Measurements from ENCODE around the gene PLS3. TPM values are rescaled to one million over a fixed set of nuclear protein-coding genes. Genes with fewer than 3 reads are reported as not detected.
"Not testable (repeated sequence)": the region's sequence is repeated elsewhere in the genome, so short reads cannot be mapped to it uniquely, and the experiment has no call there.

Gene PLS3, protein sequence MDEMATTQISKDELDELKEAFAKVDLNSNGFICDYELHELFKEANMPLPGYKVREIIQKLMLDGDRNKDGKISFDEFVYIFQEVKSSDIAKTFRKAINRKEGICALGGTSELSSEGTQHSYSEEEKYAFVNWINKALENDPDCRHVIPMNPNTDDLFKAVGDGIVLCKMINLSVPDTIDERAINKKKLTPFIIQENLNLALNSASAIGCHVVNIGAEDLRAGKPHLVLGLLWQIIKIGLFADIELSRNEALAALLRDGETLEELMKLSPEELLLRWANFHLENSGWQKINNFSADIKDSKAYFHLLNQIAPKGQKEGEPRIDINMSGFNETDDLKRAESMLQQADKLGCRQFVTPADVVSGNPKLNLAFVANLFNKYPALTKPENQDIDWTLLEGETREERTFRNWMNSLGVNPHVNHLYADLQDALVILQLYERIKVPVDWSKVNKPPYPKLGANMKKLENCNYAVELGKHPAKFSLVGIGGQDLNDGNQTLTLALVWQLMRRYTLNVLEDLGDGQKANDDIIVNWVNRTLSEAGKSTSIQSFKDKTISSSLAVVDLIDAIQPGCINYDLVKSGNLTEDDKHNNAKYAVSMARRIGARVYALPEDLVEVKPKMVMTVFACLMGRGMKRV
- 477 TPM for polyA plus RNA-seq (2013, experiment 1 of 2; ENCODE audit: insufficient read length)
- 507 TPM for polyA plus RNA-seq (2013, experiment 2 of 2; ENCODE audit: insufficient read length)

- DNase-seq = peak; percentile 91
Measured at GRCh38 chrX:115560978-115561604, at the start of gene PLS3. Gene PLS3 (plus strand): TSS chrX:115561174. CDS start chrX:115610251, 49,077 bp downstream.

GRCh38 chrX:115518113-115518512, 42.9 kb upstream of the PLS3 start:
- DNase-seq = no peak

GRCh38 chrX:115521741-115522140, 39.2 kb upstream of the PLS3 start:
- no peak for DNase-seq

GRCh38 chrX:115522952-115523351, 38.0 kb upstream of the PLS3 start:
- DNase-seq = no peak

- no peak for DNase-seq
Measured at GRCh38 chrX:115525486-115525885, 35.5 kb upstream of the PLS3 start.

GRCh38 chrX:115531818-115532403, 29.1 kb upstream of the PLS3 start:
- peak; percentile 44 for DNase-seq

GRCh38 chrX:115533485-115533884, 27.5 kb upstream of the PLS3 start:
- peak; percentile 38 for DNase-seq

GRCh38 chrX:115534383-115534782, 26.6 kb upstream of the PLS3 start:
- no peak for DNase-seq

GRCh38 chrX:115535421-115535820, 25.6 kb upstream of the PLS3 start:
- DNase-seq = peak; percentile 1

DNA sequence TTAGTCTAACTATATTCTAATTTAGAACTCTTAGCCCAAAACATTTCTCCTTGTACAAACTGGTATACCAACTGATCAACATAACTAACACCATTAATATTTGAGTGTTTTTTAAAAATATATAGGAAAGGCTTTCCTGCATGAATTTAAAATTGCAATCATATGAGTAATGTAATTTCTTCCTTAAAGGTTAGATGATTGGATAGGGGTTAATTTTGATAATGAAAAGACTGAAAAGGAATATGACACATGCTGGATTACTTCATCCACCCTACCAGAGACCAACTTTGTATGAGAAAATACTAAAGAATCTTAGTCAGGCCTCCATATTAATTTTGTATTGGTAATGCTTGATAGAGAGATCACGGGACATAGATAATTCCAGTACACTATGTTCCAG, 25.1 kb upstream of the PLS3 start:
- no peak for DNase-seq

GRCh38 chrX:115539841-115540240, 21.1 kb upstream of the PLS3 start:
- no peak for DNase-seq

GRCh38 chrX:115541045-115541444, 19.9 kb upstream of the PLS3 start:
- DNase-seq = not testable (repeated sequence)

- DNase-seq = no peak
Measured at GRCh38 chrX:115547448-115547847, 13.5 kb upstream of the PLS3 start.

- DNase-seq = no peak
Measured at GRCh38 chrX:115549008-115549407, 12.0 kb upstream of the PLS3 start.

- DNase-seq = no peak
Measured at GRCh38 chrX:115553171-115553570, 7.8 kb upstream of the PLS3 start.

DNA sequence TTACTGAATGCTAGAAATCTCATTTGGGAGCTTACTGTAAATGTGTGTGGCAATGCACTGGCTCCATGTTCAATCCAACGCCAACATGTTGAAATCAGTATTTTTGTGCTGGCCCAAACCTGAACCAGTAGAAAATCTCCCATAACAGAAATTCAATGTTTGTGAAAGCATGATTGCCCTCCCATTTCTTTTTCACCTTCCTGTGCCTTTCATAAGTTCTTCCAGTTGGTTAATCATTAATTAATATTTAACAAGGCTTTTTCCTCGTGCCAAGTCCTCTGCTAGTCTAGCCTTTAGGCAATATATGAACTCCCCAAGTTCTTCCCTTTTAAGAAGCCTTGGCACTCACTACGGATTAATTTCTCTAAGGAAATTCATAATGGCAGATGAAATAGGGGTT, 1.3 kb upstream of the PLS3 start:
- no peak for DNase-seq

DNA sequence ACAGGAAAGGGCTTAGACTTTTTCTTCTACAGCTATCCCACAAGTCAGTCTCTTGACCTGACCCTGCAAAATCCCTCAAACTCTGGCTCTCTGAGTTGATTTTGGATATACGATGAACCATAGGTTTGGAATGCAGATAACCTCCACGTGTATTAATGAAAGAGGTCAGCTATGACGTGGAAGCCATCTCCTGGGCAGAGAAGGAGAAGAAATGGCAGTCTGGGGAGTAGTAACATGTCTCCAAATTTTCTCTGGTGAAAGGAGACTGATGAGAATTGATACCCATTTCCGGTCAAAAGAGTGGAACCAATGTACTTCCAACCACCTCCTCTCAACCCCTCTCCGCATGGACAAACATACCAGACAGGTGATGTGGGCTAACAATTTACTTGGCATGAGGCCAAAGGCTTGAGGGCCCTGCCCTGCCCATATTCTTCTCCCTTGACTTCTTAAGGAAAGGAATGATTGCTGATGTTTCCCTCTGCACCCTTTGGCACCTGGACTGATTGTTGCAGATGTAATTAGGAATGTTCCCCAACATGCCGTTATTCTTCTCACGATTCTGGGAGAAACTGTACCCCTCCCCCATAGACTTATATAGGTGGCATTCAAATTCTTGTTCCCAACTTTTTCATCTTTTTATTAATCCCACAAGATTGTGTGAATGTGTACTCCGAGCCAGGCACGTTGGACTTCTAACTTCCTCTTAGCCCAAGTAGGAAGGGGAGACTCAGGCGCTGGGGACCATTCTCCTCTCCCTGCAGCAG, 580 bp upstream of the PLS3 start:
- DNase-seq = peak; percentile 36

GRCh38 chrX:115561605-115562479, 868 bp downstream of the PLS3 start:
- DNase-seq = peak; percentile 47

DNA sequence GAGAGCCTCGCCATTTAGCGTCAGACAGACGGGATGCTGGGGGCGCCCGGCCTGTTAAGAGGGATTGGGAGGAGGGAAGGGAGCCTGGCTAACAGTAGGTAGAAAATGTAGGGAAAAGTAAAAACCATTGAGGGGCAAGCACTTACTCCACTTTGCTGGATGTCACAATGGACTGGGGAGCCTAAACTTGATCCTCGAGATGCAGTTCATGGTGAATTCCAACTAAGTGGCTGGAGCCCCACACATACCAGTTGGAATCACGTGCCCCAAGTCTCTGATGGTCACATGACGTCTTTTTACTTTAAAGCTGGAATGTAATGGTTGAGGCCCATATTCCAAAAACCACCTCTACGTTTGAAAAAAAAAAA, 1.5 kb downstream of the PLS3 start:
- peak; percentile 62 for DNase-seq

- no peak for DNase-seq
Measured at GRCh38 chrX:115563633-115564162, 2.7 kb downstream of the PLS3 start.

- DNase-seq = peak; percentile 38
Measured at GRCh38 chrX:115564243-115564642, 3.3 kb downstream of the PLS3 start.

All from fibroblast of skin of back (primary cell).